HG03457 (cell line): ENCODE measurements around the gene TMEM47.

Experiments used
- ATAC-seq: cut with Tn5 transposase; IDR thresholded peaks from one replicate; pipeline ENCODE4 v1.9.1; 2021; ENCODE audit warnings: moderate number of reproducible peaks; ENCODE audit not compliant: unreplicated experiment

The TMEM47 gene

DNA sequence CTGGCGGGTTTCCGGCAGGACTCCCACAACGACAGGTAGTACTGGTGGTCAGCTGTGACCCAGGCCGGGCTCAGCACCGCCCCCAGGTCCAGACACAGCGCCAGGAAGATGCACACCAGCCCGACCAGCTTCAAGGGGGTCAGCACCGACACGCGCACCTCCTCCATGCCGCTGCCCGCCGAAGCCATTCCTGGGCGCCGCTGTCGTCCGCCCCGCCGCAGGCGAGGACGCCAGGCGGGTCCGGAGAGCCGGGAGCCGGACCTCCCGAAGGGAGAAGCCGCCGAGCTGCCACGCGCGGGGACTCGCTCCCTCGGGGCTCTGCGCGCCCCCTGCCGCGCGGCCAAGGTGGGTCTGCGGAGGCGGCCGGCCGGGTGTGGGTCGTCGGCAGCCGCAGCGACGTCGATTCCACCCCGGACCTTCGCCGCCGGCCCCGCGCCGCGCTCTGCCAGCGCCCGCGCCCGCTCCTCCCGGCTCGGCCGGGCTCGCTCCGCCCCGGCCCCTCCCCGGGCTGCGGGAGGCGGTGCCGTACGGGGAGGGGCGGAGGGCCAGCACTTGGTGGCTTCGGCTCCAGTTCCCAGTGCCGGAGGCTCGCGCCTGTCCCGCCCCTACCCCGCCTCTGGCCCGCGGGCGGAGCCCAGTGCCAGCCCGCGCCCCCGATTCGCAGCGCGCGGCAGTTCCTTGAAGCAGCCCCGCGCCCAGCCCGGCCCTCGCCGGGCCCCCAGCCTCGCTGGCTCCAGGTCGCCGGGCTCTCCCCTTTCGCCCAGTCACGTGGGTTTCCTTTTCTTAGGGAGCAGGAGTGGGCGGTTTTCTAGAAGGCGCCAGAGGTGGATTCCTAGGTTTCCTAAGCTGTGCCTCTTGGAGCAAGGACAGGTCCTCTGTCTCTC is at the start of gene TMEM47:
Gene TMEM47 (minus strand): TSS at position 444 of the 884 bp plus-strand sequence. CDS start 256 bp downstream, at position 188.
- no peak for ATAC-seq

DNA sequence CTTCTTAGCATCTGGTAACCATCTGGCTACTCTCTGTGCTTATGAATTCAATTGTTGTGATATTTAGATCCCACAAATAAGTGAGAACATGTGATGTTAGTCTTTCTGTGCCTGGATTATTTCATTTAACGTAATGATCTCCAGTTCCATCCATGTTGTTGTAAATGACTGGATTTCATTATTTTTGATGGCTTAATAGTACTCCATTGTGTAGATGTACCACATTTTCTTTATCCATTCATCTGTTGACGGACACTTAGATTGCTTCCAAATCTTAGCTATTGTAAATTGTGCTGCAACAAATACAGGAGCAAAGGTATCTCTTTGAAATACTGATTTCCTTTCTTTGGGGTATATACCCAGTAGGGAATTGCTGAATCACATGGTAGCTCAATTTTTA is 30.0 kb upstream of the TMEM47 start:
- no peak for ATAC-seq

DNA sequence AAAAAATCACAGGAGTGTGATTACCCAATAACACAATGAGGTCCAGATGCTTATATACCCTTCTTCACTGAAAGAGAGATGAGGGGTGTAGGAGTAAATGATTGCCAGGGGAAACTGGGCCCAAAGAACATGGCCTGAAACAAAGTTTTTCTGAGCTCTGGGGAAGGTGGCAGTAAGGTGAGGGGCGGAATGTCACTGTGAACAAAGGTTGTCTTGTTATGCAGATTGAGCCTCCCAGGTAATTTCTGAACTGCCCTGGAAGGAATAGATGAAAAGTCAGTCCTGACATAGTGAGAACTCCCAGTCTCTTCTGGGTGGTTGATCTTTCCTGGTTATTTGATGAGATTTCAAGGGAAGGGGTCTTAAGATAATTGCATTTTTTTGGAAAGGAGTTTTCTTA is 2.5 kb upstream of the TMEM47 start:
- ATAC-seq = no peak

DNA sequence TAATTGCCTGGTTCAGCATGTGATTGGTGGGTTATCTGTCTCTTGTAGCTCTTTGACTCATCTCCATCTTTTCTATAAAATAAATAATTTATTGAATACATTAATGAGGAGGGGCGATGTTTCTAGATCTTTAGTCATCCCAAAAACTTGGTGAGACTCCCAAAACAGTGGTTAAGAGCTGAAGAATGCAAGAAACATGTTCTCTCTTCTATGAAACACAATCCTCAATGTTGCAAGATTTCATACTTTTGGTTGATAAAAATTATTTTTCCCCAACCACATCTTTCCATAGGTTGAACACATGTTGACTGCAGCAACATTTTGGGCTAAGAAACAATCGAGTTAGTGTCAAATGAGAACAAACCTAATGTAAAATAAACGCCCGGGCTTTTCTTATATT is 1.2 kb upstream of the TMEM47 start:
- ATAC-seq = no peak

DNA sequence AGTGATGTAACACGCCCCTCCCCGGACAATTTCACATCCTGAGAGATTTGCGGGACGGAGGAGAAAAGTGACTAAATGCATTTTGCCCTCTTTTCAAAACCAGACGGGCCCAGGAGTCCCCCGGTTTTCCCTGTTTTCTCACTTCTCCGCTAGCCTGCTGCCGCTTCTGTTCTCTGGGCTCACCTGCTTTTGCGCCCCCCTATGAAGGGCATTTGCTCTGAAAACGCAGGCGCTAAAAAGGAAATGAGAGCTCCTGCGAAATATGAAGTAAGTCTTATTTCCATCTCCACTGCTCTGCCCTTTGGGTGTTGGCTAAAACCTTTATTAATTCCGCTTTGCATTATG is 613 bp upstream of the TMEM47 start:
- no peak for ATAC-seq

DNA sequence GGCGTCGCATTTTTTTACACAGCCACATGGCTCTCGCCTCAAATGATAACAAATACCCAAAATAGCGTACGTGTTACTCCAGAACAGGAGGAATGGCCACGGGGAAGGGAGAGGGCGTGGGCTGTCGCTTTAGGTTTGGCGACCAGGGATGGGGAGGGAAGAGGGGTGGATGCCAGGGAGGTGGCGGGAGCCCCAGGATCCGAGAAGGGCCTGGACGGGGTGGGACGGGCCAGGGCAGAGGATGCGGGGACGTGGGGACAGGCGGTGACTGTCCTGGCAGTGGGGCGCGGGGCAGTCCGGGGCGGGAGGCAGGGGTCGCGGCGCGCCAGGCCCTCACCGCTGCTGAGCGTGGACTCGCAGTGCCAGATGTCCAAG is 631 bp downstream of the TMEM47 start:
- ATAC-seq = no peak

DNA sequence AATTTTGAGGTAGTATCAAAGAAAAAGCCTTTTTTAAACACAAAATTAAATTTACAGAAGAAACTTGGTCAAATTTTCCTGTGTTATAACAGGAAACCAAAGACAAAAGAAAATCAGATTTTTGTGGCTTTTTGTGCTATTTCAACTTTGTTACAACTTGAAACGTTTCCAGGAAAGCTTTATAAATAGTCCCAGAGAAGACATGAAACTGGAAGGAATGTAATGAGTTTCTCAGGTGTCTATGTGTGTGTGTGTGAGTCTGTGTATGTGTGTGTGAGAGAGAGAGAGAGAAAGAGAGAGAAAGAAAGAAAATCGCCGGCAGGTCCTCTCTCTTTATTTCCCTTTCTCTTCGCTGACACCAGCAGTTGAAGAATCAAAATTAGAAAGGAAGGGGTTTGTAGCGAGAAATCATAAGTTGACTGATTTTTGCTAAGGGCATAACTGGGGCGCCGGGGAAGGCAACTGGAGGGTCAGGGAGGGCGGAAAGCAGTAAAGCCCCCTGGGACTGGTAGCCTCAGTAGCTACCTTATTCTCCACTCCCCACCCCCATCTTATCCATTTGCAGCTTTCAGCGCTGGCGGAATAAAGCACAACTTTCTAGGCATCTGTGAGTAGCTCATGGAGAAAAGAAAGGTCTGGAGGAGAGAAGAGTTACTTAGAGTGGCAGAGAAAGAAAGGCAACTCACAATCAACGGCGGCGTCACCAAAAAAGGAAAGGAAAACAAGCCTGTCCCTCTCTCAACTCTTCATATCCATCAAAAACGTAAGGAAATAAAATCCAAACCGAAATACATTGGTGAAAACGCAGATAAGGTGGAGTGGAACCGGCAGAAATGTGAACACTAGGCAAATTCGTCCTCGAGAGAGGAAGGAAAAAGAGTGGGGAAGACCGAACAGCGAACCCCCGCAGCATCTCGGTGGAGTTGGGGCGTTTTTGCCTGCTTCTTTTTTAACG is 1.3 kb downstream of the TMEM47 start:
- ATAC-seq = no peak

DNA sequence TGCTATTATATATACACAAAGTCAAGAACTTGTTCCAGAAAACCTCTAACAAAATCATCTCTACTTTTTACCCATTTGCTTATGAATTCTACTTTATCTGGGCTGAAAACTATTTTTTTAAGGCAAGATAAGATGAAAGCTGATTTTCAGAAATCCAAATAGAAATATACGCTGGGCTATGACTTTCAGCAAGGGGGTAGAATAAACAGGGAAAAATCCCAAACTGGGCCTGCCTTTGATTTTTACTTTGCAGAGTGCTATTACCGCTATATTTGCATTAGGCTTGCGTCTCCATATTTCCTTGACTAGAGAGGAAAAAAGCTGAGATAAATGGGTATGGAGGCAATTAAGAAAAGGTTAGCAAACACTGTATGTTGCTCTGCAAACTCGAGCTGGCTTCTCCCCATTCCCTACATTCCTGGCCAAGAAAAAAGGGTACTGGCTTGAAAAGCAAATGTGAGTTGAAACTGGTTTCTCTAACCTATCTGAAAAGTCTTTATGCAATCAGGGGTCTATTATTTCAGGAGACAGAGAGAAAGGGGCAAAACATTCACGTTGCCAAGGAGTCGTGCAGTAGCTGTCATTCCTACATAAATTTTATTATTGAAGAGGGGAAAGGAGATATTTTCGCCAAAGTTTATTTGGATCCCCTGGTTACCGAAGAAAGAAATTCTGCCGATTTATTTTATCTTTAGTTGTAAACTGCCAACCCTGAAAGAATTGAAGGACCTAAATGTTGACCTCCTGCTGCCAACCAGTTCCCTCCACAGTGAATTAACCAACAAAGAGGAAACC is 2.2 kb downstream of the TMEM47 start:
- ATAC-seq = no peak

DNA sequence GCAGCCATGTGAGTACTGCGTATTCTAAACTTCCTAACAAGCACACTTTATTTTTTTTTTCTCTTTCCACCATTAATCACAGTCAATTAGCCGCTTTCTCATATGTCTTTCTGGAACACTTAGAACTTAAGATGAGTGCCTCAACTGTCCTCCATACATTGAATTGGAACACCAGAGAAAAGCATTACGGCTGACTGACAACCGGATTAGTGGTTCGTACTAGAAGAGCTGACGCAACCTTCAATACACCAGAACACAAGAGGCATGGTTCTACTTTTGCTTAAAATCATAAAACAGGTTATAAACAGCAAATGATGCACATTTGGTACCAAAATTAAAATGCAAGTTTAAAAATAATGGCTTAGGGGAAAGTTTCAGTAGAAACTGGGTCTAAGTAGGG is 3.3 kb downstream of the TMEM47 start:
- ATAC-seq = no peak

DNA sequence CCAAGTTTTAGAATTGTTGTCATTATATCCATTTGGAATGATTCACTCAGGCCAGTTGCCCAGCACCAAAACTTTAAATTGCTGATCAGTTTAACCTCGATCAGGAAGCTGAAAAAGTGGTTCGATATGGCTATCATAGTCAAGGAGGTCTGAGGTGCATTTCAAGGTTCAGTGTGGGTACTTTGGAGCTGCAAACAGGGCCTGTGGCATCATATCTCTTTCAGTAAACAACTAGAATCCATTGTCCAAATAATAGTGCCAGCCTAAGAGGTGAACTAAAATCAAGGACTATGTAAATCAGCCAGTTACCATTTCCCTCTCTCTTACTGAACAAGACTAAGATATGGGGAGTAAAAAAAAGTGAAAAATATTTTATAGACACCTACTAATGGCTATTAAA is 14.2 kb downstream of the TMEM47 start:
- no peak for ATAC-seq

DNA sequence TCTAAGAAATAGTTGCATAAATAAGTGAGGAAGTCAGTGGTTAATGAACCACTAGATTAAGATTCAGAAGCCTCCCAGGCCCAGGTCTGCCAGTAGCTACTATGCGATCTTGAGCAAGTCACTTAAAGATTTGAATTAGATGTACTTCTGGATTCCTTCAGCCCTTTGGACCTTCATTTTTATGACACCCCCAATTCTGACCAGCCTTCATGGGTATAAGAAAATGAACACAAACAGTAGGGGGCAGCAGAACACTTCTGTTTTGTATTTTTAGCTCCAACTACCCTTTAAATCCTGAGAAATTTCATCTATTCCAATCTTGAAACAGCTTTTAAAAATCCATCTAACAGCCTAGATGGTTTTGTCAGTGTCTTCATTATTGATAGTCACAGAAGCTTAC is 19.0 kb downstream of the TMEM47 start:
- ATAC-seq = no peak

DNA sequence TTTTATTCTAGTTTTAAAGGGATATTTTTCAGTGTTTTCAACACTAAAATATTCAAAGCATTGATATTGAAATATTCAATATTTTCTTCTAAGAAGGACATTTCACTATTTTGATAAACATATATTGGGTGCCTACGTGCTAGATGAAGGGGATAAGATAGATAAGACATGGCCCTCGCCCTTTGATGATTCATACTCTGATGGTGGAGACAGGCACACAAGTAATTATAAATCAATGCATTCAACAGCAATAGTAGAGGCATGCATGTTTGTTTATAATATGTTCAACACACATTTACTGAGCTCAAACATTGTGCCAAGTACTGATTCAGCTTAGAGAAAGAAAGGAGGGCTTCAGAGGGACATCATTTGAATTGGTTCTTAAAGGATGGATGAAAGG is 22.7 kb downstream of the TMEM47 start:
- ATAC-seq = no peak

DNA sequence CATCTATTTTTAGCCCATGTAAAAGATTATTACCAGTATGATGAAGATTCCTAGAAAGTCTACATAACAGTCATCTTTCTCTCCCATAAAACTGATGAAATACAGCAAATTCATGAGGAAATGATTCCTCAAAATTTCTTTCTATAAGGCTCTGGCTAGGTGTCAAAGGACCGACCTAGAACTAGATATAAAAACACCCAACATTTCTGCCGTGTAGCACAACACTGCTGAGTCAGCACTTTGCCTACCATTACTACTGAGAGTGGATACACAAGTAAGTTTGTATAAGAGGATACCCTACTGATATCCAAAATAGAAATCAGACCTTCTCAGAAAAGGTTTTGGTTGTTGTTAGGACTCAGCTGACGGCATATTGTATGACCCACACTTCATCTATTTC is 24.7 kb downstream of the TMEM47 start:
- ATAC-seq = no peak

DNA sequence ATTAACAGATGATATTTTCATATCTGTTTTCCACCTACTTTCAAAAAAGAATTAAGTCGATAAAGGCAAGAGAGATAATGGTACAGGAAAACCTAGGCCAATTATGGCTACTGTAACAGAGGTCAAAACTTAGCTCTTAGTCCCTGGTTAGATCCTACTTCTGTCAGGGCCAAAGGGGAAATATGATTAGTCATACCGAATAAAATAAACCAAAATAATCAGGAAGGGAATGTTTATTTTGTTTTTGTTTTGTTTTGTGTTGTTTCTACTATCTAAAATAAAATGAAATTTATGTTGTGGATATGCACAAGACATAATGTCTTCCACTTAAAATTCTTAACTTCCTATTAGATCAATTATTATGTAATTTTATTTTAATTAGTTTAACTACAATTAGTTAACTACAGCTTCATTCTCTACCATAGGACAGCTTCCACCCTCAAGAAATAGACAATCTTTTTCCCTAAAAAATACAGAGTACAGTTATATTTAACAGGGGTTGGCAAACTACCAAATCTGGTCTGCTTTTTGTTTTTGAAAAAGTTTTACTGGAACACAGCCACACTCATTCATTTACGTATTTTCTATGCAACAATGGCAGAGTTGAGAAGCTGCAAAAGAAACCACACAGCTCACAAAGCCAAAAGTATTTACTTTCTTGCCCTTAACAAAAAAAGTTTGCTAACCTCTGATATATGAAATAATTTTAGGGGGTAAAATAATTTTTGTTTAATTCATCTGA is 25.4 kb downstream of the TMEM47 start:
- no peak for ATAC-seq

DNA sequence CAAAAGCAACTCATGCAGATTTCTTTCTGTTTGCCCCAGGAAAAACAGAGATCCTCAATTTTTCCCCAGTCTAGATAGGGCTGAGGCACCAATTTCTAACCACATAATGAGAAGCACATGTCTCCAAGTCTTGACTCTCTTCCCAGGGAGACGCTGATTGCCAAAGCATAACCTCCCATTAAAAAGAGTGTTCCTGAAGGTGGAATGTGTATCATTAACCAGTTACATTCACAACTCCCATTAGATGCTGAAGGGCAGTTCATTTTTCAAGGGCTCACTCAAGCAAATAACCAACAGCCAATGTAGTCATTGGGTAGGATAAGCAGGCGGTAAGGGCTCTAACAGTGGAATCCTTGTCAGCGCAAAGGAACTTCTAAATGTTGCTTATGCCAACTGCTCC is 27.5 kb downstream of the TMEM47 start:
- no peak for ATAC-seq

DNA sequence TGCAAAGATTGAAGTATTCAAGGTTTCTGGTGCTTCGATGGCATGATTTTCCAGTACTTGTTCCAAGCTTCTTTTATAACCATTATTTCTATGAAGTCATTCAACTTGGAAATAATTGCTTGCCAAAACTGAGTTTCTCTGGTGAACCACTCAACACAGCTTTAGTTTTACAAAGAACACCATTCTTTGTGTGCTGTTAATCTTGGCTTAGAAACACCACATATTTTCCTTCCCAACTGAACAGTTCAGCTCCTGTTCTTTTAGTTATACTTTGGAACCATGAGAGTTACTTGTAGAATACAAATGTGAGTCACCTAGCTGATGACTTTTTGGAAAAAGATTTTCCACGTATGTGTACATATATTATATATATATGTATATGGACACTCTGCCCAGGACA is 32.7 kb downstream of the TMEM47 start:
- no peak for ATAC-seq

DNA sequence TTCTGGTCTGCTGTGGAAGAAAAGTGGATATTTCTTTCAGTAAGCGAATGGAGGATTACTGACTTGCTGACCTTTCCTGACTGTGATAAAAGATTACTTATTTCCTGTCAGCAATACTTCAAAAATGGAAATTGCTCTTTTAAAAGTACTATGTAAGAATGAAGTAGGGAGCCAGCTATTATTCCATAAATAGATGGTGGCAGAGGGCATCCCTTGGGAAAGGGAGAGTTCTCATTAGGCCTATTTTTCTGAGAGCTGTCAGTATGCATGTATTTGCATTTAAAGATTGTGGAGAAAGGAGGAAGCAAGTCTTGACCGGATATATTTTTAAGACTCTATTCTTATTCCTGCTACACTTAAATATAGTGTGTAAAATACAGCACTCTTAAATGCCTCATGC is 37.2 kb downstream of the TMEM47 start:
- no peak for ATAC-seq

DNA sequence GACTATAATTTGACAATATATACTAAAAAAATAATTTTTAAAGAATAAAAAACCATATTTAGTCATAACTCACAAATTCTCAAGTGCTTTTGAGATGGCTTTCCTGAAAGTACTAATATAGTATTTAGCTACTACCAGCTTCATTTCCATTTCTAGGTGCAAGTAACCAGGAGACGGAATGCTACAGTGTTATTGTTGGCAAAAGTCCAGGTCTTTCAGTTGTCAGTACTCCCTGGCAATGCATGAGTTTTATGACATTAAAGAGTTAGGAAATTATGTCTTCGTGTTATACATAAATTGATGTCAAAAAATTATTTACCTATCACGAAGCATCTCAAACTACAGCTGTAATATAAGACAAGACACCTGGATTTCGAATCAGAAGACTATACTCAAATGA is 45.0 kb downstream of the TMEM47 start:
- no peak for ATAC-seq

DNA sequence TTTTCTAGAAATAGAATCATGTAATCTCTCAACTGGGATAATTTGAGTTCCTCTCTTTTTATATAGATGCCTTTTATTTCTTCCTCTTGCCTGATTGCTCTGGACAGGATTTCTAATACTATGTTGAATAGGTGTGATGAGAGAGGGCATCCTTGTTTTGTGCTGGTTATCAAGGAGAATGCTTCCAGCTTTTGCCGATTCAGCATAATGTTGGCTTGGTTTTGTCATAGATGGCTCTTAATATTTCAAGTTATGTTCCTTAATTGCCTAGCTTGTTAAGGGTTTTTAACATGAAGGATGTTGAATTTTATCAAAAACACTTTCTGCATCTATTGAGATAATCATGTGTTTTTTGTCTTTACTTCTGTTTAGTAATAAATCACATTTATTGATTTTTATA is 58.7 kb downstream of the TMEM47 start:
- no peak for ATAC-seq

DNA sequence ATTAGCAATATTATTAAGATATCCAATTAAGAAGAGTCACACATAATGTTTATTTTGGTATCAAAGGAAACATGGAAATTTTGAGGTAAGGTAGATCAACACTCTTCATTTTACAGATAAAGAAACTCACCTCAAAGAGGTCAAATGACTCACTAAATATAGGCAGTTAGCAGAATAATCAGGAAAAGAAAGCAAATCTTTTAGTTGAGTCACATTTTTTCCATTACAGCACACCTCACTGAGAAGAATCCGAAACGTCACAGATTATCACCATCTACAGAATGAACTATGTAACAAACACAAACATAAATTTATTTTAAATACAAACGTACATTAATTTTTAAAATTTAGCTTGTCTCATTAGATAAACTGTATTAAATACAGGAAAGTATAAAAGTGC is 70.1 kb downstream of the TMEM47 start:
- no peak for ATAC-seq
